Natural killer cell (primary cell): ENCODE data around the gene ING2. TPM values are rescaled to one million over a fixed set of nuclear protein-coding genes. Genes with fewer than 3 reads are reported as not detected.

Source experiments
- ATAC-seq, 3 donors: fragments of 150-1000 bp in 2 of 3; fragments of 200-7000 bp in 1 of 3; cut with Tn5 transposase; 1 replicate in 1 of 3; 2 replicates in 2 of 3; pipeline ENCODE4 v1.10.0; 2021; ENCODE audit warnings: mild to moderate bottlenecking in 2 of 3, moderate library complexity in 2 of 3
- DNase-seq, 2 donors: peaks; one replicate each; pipeline versions ENCODE4 v3.0.0 to v3.0.0-alpha.2; 2013 to 2021; ENCODE audit warnings: mixed read lengths in 1 of 2
- H3K27ac ChIP-seq: one replicate; pipeline ENCODE4 v1.5.1; 2013; ENCODE audit warnings: mild to moderate bottlenecking, low read length
- H3K27me3 ChIP-seq: one replicate; pipeline ENCODE4 v1.6.1; 2013; ENCODE audit warnings: low read length; ENCODE audit not compliant: control insufficient read depth, insufficient read depth
- H3K36me3 ChIP-seq: one replicate; pipeline ENCODE4 v1.6.1; 2013; ENCODE audit warnings: low read length; ENCODE audit not compliant: control insufficient read depth, insufficient read depth
- H3K4me1 ChIP-seq: one replicate; pipeline ENCODE4 v1.6.1; 2013; ENCODE audit warnings: low read length; ENCODE audit not compliant: control insufficient read depth, insufficient read depth
- H3K4me3 ChIP-seq: one replicate; pipeline ENCODE4 v1.5.1; 2013; ENCODE audit warnings: low read length
- H3K9me3 ChIP-seq: one replicate; pipeline ENCODE4 v1.6.1; 2013; ENCODE audit warnings: low read length; ENCODE audit not compliant: control insufficient read depth, insufficient read depth
- H3K27ac Mint-ChIP-seq, 2 donors: one replicate each; pipeline ENCODE4 v1.8.0; 2022; ENCODE audit warnings: mild to moderate bottlenecking in 2 of 2, mixed read lengths in 2 of 2, moderate library complexity in 1 of 2
- H3K27me3 Mint-ChIP-seq, 2 donors: one replicate each; pipeline ENCODE4 v1.8.0; 2022; ENCODE audit warnings: low read depth in 2 of 2, mixed read lengths in 2 of 2
- H3K36me3 Mint-ChIP-seq: one replicate; pipeline ENCODE4 v1.8.0; 2022; ENCODE audit warnings: mixed read lengths
- H3K4me1 Mint-ChIP-seq, 2 donors: one replicate each; pipeline ENCODE4 v1.8.0; 2022; ENCODE audit warnings: mixed read lengths in 2 of 2
- H3K4me3 Mint-ChIP-seq: one replicate; pipeline ENCODE4 v1.8.0; 2022; ENCODE audit warnings: mild to moderate bottlenecking, moderate library complexity, mixed read lengths
- H3K9me3 Mint-ChIP-seq, 2 donors: one replicate each; pipeline ENCODE4 v1.8.0; 2022; ENCODE audit warnings: mixed read lengths in 2 of 2
- WGBS: methylation state at CpG from one replicate; pipeline ENCODE4 v1.1.7; 2013; ENCODE audit warnings: missing lambda C conversion rate; ENCODE audit not compliant: insufficient coverage; 5-methylcytosine and 5-hydroxymethylcytosine counted together
- intact Hi-C: fragments of 100-400 bp; cut with micrococcal nuclease; formaldehyde crosslinking; loops from one replicate; pipeline ENCODE4 v1.14.2; 2022
- total RNA-seq, 4 donors: library from RNA; stranded (reverse); fragments of 120-200 nt in 1 of 4; gene quantifications; one replicate each; pipeline versions ENCODE4 v1.2.3 to v1.2.4, GENCODE V29; 2013 to 2022
- TF ChIP-seq, protein P1 (sequence below): fragments of 200-600 bp; IDR thresholded peaks from one replicate; pipeline ENCODE4 v1.8.0; 2022; ENCODE audit warnings: antibody characterized with exemption

ING2 gene
- total RNA-seq, 3 donors from 2014 or later (not counting 1 experiment from before 2014, with no cell fraction given) = 7.2 to 17.1 (median 10.9) TPM

DNA sequence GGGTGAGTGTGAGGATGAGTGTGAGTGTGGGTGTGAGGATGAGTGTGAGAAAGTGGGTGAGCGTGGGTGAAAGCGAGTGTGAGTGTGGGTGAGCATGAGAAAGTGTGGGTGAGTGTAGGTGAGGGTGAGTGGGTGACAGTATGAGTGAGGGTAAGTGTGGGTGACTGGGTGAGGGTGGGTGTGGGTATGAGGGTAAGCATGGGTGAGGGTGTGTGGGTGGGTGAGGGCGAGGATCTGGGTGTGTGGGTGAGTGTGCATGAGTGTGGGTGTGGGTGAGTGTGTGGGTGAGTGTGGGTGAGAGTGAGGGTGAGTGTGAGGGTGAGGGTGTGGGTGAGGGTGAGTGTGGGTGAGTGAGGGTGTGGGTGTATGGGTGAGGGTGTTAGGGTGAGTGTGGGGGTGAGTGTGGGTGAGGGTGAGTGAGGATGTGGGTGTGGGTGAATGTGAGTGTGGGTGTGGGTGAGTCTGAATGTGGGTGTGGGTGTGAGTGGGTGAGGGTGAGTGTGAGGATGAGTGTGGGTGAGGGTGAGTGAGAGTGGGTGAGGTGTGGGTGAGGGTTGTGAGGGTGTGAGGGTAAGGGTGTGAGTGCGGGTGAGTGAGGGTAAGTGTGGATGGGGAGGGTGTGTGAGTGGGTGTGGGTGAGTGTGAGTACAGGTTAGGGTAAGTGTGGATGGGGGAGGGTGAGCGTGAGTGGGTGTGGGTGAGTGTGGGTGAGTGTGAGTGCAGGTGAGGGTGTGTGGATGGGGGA is 48.9 kb downstream of the ING2 start:
- ATAC-seq (peak; percentile 40 to 48 (median 43)), DNase-seq (no peak)
- no peak overlapping the region for H3K4me3 Mint-ChIP-seq
- peak overlapping the region; percentile 49 to 68 for H3K27ac Mint-ChIP-seq
- peaks cover 0 to 13% of the 10 kb centered on the region in 2 donors for H3K4me1 Mint-ChIP-seq
- WGBS = 98% methylated on average over 5 of the region's 5 CpGs
- H3K36me3 ChIP-seq = no peaks in the 10 kb centered on the region
- TF ChIP-seq, protein P1, sequence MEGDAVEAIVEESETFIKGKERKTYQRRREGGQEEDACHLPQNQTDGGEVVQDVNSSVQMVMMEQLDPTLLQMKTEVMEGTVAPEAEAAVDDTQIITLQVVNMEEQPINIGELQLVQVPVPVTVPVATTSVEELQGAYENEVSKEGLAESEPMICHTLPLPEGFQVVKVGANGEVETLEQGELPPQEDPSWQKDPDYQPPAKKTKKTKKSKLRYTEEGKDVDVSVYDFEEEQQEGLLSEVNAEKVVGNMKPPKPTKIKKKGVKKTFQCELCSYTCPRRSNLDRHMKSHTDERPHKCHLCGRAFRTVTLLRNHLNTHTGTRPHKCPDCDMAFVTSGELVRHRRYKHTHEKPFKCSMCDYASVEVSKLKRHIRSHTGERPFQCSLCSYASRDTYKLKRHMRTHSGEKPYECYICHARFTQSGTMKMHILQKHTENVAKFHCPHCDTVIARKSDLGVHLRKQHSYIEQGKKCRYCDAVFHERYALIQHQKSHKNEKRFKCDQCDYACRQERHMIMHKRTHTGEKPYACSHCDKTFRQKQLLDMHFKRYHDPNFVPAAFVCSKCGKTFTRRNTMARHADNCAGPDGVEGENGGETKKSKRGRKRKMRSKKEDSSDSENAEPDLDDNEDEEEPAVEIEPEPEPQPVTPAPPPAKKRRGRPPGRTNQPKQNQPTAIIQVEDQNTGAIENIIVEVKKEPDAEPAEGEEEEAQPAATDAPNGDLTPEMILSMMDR = no peak
- no peak overlapping the region for H3K4me3 ChIP-seq
- no peaks in the 10 kb centered on the region for H3K27me3 ChIP-seq
- no peaks in the 10 kb centered on the region for H3K36me3 Mint-ChIP-seq
- peaks cover 6 to 8% of the 10 kb centered on the region in 2 donors for H3K9me3 Mint-ChIP-seq
- no peak overlapping the region for H3K27ac ChIP-seq
- intact Hi-C loops = no loop called here
- no peaks in the 10 kb centered on the region for H3K4me1 ChIP-seq
- peaks cover 7 to 21% of the 10 kb centered on the region in 2 donors for H3K27me3 Mint-ChIP-seq
- peaks cover 7% of the 10 kb centered on the region for H3K9me3 ChIP-seq

DNA sequence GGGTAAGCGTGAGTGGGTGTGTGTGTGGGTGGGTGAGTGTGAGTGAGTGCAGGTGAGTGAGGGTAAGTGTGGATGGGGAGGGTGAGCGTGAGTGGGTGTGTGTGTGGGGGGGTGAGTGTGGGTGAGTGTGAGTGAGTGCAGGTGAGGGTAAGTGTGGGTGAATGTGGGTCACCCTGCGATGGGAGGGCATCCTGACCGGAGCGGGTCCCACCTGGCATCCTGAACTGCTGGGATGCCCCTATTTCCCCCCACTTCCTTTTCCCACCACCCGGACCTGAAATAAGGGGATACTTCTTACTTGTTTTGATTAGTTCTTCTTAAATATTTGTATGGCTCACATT is 49.5 kb downstream of the ING2 start:
- 97% methylated on average over 2 of the region's 6 CpGs for WGBS
- no peaks in the 10 kb centered on the region for H3K4me1 ChIP-seq
- no peak overlapping the region for H3K4me3 ChIP-seq
- no peaks in the 10 kb centered on the region for H3K36me3 ChIP-seq
- Mint-ChIP-seq H3K4me3 (no peak overlapping the region), H3K27me3 (peaks cover 6 to 17% of the 10 kb centered on the region in 2 donors), H3K4me1 (peaks cover 0 to 13% of the 10 kb centered on the region in 2 donors), H3K9me3 (peaks cover 6 to 8% of the 10 kb centered on the region in 2 donors), H3K36me3 (no peaks in the 10 kb centered on the region), H3K27ac (peak overlapping the region; percentile 49 to 68)
- intact Hi-C loops = no loop called here
- peaks cover 7% of the 10 kb centered on the region for H3K9me3 ChIP-seq
- H3K27ac ChIP-seq = no peak overlapping the region
- no peaks in the 10 kb centered on the region for H3K27me3 ChIP-seq
- TF ChIP-seq, protein P1 = no peak
- DNase-seq (no peak), ATAC-seq (peak in 1 of 3 donors; percentile 17)

DNA sequence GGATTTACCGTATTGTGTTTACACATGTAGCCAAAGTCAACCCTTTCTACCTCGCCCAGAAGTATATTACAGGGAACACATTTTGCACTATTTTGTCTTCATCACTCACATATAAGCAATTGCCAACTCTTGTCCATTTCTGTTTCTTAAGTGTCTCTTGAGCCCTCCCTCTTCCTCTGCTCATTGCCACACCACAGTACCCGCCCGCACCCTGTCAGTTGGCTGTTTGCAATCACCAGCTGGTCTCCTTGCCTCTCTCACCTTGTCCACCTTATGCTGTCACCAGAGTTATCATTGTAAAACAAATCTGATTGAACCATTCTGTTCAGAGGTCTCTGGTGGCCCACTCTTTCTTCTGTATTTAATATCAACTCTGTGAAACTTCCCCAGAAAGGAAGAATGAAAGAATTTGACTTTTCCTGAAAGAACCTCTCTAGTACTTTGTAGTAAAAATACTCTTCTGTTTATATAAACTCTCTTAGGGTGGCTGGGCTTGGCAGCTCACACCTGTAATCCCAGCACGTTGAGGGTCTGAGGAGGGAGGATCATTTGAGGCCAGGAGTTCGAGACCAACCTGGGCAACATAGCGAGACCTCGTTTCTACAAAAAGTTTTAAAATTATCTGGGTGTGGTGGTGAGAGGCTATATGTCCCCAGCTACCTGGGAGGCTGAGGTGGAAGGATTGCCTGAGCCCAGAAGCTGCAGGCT is 50.2 kb downstream of the ING2 start:
- Mint-ChIP-seq H3K27me3 (peaks cover 6 to 22% of the 10 kb centered on the region in 2 donors), H3K4me1 (peaks cover 0 to 13% of the 10 kb centered on the region in 2 donors), H3K36me3 (no peaks in the 10 kb centered on the region), H3K4me3 (no peak overlapping the region), H3K9me3 (peaks cover 6 to 8% of the 10 kb centered on the region in 2 donors), H3K27ac (peak overlapping the region; percentile 19 to 68)
- intact Hi-C loops = no loop called here
- 83% methylated on average over 8 of the region's 8 CpGs for WGBS
- ATAC-seq (no peak), DNase-seq (no peak)
- Histone ChIP-seq H3K27ac (no peak overlapping the region), H3K4me3 (no peak overlapping the region), H3K27me3 (no peaks in the 10 kb centered on the region), H3K9me3 (peaks cover 7% of the 10 kb centered on the region), H3K36me3 (no peaks in the 10 kb centered on the region), H3K4me1 (no peaks in the 10 kb centered on the region)
- TF ChIP-seq, protein P1 = no peak
